ENCODE data around the gene CLK4.
A peak's percentile ranks its signal among the peaks of the same experiment; 100 is the strongest.

CLK4 gene

DNA sequence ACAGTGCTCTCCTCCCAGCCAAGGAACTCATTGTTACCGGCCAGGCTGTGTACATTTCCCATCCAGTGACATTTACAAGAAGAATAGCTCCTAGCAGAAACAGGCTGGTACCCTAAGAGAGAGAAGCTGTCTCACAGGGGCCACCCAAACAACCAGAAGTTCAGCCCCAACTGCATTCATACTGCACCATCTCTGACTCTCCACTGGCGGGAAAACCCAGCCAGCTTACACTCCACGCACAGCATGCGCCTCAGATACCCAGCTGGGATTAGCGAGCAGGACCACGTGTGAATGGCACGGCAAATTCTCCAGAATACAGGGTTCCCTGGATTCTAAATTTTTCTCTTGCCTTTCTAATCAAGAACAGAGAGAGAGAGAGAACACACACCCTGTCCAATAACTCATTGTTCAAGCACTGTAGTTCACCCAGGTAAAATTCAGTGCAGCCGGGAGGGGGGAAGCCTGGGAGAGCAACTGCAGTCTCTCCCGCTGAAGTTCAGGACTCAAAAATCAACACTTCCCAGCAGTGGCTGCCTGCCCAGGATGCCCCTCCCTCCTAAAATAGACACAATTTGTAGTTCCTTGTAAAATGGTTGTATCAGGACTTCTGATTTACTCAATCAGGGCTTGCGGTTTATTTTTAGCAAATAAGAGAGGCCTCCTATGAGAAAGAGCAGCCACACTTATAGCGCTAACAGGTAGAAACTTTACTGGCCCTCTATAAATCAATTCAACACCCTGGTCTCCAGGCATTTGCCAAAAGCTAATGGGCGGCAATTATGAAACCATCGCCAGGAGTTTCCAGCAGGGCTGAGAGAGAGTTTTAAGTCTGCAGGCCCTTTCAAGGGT is 38.9 kb downstream of the CLK4 start:
- no peak for DNase-seq (ENCODE audit: low read depth)

DNA sequence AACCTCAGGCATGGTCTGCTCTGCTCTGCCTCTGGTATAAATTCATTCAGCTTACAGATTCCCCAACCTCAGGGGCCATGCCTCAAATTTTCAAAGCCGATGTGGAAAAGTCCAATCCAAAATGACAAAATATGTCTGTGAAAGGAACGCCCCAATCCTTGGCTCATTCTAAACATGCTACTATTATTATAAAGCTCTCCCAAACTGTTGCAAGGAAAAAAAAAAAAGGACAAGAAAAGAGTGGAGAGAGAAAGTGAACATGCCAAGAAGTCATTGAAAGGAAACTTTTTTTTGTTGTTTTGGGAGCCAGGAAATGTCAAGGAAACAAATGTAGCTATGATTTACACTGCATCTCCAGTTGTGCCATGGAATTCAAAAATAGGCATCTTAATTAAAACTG is 40.5 kb downstream of the CLK4 start:
- DNase-seq (ENCODE audit: low read depth), result no peak

DNA sequence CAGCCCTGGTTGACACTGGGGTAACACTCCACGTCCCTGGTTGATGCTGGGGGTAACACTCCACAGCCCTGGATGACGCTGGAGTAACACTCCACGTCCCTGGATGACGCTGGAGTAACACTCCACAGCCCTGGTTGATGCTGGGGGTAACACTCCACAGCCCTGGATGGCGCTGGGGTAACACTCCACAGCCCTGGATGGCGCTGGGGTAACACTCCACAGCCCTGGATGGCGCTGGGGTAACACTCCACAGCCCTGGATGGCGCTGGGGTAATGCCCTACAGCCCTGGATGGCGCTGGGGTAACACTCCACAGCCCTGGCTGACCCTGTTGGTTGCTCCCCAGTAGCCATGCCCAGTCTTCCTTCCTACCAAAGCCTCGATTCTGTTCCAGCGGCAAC is 41.4 kb downstream of the CLK4 start:
- DNase-seq (ENCODE audit: low read depth), result peak; percentile 18

DNA sequence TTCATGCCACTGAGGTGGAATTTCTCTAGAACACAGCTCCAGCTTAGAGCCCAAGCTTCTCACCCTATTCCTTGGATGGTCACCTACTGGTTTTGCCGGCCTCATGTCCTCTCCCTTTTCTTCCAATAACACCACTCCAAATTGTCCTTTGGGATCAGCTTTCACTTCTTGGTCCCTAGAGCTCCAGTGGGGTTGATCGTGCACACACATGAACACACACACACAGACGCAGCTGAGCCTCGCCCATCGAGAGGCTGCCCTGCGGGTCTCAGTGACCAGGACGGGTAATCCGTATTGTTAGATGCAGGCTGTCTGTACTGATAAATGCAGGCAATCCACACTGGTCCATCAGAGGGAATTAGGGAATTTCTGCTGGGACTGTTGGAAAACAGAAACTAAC is 43.6 kb downstream of the CLK4 start:
- no peak for DNase-seq (ENCODE audit: low read depth)

DNA sequence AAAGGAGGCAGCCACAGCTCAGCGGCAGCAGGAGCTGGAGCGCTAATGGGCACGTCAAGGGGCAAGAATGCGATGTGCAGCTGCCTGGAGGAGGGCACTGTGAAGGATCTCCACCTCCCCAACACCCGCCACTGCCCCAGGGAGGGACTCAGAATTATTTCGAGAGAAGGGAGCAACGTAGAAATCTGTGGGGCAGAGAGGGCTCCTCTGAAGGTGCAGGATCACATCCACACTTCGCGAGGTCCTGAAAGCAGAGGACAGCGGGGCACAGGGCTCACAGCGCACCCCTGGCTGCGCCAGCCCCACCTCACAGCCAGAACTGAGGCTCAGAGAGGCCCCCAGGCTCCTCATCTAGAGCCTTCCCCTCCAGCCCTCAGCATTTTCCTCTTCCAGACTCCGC is 44.6 kb downstream of the CLK4 start:
- DNase-seq (ENCODE audit: low read depth), result no peak

DNA sequence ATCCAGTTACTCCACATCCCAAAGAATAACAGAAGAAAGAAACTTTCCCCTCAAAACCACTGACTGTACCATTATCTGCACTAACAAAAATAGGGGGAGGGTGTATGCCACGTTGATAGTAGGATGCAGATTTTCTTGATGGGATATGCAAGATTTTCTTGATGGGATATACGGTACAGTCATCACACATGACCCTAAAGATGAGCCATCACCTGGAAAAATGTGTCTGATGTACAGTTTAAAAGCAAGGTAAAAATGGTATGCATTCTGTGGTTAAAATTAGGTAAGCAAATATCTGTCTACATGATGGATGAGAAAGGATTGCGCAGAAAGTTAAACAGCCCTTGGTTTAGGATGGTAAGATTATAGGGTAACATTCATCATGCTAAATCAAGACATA is 45.2 kb downstream of the CLK4 start:
- DNase-seq (ENCODE audit: low read depth), result no peak

DNA sequence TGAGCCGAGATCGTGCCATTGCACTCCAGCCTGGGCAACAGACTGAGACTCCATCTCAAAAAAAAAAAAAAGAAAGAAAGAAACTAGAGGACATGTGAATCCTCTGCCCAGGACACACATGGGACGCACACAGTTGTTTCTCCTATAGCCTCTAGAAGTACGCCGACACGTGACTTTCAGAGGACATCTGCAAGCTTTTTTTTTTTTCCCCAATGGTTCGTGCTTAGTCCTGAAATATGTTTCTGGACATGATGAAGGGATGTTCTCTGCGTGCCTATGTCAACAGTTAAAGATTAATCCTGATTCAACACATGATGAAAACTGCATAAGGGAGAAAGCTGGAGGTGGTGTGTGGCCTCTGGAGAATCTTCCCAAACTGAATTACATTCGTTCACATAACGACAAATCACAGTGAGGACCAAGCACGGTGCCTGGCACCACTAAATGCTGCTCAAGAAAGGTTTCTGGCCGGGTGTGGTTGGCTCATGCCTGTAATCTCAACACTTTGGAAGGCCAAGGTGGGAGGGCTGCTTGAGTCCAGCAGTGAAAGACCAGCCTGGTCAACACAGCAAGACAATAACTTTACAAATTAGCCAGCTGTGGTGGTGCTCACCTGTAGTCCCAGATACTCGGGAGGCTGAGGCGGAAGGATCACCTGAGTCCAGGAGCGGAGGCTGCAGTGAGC is 46.4 kb downstream of the CLK4 start:
- no peak for DNase-seq (ENCODE audit: low read depth)

DNA sequence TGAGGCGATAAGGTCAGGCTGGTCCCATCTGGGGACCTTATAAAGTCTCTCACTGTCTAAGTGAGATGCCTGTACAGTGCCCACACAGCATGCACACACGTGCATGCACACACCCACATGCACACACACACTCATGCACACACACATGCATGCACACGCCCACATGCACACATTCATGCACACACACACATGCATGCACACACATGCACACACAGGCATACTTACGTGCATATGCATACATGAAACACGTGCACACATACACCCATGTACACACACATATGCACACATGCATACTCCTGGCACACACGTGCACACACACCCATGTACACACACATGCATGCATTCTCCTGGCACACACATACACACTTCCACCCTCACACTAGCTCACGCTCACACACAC is 48.9 kb downstream of the CLK4 start:
- no peak for DNase-seq (ENCODE audit: low read depth)

DNA sequence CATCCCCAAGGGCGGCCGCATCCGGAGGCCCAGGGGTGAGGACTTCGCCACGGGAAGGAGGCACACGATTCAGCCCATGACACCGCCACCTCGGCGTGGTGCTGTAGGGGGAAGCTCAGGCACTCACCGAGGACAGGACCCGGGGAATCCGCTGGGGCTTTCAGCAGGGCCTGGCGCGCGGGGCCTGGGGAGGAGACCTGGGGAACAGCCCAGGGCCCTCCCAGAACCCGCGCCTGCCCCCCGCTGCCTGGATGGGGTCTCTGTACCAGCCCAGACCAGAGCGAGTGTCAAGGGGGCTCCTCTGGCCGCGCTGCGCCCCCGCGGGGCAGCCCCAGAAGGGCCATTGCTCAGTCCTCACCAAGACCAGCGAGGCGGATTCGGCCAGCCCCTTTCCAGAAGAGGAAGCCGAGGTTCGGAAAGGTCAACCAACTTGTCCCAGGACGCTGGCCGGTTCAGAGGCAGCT is 49.4 kb downstream of the CLK4 start:
- DNase-seq (ENCODE audit: low read depth), result no peak

DNA sequence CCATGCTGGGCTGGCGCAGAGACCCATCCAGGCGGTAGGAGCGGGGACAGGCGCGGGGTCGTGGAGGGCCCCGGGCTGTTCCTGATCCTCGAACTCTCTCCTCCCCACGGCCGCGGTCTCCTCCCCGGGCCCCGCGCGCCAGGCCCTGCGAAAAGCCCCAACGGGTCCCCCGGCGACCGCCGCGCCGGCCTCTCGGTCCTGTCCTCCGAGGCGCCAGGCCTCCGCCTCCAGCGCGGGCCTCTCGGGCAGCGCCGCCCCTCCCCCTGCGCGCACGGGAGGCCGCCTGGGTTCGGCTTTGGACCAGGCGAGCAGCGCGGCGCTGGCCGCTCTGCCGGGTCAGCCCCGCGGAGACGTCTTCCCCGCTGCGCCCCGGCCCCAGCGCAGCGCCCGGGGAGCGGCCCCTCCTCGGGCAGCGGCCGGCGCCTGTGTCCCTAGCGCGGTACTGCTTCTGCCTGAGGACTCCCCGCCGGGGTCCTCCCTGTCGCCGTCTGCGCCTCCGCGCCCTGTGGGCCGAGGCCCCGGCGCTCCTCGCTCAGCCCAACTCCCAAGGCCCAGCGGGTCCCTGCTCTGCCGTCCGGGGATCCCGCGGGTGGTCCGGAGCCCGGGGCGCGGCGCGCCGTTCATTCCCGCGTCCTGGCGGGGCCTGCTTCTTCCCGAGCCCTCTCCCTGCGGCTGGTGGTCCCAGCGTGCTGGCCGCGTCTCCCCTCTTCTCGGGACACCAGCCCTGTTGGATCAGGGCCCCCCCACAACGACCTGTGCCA is 50.1 kb downstream of the CLK4 start:
- no peak for DNase-seq (ENCODE audit: low read depth)

DNA sequence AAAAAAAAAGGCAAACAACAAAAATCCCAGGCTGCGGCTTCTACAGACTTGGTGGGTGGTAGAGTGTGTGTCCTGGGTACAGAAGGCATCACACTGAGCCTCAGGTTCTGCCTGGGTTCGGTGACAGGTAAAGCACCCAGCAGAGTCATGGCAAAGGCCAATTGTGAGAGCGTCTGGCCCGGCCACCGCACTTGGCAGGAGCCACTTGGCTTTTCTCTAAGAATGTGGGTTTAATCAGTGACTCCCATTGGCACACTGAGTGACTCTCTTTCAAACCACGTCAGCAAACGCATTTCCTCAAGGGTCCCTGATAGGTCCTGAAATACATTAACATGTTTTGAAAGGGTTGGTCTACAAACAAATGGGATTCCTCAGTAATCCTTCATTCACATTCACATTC is 53.6 kb downstream of the CLK4 start:
- no peak for DNase-seq (ENCODE audit: low read depth)

DNA sequence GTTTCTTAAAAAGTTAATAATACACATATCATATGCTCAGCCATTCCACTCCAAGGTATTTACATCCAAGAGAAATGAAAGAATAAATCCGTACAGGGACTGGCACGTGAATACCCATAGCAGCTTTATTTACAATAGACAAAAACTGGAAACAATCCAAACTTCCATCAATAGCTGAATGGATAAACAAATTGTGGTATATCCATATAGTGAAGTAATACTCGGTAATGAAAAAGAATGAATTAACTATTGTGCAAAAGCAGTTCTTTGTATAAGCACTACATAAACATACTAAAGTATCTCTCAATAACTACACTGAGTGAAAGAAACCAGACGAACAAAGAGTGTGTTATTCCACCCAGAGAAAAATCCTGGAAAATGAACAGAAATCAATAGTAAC is 54.2 kb downstream of the CLK4 start:
- no peak for DNase-seq (ENCODE audit: low read depth)

DNA sequence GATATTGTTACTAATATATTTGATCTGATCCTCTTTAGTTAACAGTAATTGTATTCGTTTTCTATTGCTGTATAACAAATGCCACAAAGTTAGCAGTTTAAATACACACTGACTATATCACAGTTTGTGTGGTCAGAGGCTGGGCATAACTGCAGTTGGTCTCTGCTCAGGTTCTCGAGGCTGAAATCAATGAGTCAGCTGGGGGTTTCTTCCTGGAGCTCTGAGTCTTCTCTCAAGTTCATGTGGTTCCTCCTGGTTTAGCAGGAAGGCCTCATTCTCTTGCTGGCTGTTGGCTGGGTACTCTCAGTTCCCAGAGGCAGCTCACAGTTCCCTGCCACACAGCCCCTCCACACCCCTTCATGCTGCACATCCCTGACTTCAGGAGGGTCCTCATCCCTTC is 57.4 kb downstream of the CLK4 start:
- no peak for DNase-seq (ENCODE audit: low read depth)

DNA sequence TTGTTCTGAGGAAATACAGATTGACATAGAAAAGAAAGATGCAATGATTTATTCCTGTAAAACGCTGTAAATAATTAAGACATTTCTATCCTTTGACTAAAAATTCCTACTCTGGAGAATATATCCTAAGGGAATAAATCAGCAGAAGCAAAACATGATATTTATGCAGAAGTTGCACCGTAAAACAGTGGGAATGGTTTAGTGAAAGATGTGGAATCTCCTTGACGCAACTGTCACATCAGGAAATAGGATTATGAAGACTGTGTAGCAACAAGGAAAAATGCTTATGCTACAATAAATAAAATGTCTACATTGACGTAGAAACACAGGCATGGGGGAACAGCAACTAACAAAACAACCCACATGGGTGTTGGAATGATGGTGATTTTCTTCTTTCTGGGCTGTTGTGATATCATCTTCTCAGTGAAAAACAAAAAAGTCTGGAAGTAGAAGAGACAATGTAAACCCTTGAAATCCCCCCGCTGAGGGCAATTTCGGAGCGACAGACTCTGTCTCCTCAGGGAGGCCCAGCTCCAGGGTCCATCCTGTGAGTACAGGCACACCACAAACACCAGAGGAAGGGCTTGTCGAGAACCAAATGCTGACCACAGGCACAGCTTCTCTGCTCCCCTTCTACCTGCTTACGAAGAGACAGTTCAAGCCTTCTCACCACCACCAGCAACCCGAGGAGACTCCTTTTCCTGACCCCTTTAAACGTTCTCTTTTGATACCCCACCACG is 61.9 kb downstream of the CLK4 start:
- DNase-seq (ENCODE audit: low read depth), result no peak

DNA sequence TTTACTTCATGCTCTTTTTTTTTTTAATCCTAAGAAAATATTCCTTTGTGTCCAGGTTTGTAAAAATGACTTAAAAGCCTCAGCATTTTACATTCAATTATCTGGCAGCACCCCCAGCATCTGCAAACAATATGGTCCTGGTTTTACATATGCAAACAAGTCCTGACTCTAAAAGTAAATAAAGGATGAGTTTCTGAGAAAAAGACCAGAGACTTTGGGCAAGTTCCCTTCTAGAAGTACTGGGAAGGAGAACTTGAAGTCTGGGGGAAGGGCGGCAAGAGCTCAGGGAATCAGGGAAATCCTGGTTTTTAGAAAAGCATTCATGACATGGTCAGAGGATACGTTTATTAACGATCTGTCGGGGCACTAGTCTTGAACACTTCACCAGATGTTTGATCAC is 62.5 kb downstream of the CLK4 start:
- no peak for DNase-seq (ENCODE audit: low read depth)

DNA sequence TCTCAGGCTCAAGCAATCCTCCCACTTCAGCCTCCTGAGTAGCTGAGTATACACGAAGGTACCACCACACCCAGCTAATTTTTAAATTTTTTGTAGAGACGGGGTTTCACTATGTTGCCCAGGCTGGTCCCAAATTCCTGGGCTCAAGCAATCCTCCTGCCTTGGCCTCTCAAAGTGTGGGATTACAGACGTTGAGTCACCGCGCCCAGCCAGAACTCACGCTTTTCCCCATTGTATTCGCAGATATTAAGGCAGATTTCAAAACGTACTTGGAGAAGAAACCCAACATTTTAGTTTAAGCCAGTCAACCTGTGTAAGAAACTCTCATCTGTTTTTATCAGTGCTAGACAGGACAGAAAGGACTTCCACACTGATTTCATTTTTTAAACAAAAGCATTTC is 63.2 kb downstream of the CLK4 start:
- DNase-seq (ENCODE audit: low read depth), result no peak

DNA sequence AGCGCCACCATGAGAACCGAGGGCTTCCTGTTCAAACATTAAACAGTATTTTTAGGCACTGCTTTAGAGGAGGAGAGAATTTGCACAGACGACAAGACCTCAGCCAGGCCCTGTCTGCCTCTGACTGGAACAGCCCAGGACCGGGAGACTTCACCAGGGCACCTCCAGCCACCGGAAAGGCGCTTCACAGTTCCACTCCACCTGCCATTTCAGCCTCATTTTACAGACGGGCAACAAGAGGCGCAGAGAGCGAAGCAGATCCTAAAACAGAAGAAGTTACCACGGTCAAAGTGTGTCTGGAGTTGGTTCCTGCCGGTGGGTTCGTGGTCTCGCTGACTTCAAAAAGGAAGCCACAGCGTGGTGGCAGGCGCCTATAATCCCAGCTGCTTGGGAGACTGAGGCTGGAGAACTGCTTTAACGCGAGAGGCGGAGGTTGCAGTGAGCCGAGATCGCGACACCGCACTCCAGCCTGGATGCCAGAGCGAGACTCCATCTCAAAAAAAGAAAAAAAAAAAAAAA is 65.0 kb downstream of the CLK4 start:
- no peak for DNase-seq (ENCODE audit: low read depth)

DNA sequence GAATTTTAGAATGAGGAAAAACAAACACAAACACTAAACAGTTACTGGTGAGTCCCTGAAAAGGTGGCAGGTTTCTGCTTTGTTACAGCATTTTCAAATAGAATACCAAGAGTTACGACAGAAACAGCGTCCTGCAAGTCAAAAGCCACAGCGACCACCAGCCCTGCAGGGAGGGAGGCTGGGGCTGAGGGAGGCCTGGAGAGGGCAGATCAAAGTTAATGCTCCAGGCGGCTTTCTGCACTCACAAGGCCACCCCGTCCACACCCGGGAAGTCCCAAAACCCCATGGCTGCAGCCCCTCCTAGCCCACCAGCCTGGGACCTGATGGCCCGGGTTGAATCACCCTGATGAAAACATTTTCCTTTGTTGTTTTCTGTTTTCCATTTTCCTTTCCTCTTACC is 65.9 kb downstream of the CLK4 start:
- DNase-seq (ENCODE audit: low read depth), result no peak

DNA sequence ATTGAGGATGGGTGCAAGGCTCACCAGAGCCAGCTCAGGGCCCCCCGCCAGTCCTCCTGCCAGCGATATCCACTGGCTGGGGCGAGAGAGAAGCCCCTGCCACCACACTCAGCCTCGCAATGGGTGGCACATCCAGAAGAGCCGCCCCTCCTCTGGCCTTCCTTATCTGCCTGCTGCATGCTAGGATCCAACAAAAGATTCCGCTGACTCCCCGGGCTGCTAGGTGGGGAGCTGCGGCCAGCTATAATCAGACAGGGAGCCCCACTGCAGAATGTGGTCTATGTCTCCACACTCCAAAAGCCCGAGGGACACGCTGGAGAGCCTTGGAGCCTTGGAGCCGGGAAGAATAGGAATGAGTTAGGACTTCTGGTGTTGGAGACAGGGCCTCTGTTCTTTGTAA is 69.4 kb downstream of the CLK4 start:
- DNase-seq (ENCODE audit: low read depth), result no peak

DNA sequence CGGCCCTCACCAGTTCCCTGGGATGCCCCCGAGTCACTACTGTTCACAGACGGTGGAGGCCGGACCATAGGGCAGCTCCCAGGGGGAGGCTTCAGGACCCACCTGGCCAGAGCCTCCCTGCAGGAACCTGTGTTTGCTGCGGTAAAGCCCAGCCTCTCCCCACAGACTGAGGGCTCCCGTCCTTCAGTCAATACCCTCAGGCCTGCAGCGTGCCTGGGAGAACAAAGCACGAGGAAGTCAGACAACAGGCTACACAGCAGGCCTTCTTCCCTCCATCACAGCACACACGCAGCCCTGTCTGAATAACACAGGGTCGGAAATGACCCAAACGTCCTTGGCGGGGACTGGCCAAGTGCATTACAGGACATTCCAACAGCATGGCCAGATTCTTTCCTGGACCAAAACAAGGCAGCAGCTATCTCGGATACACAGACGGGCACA is 71.1 kb downstream of the CLK4 start:
- no peak for DNase-seq (ENCODE audit: low read depth)

DNA sequence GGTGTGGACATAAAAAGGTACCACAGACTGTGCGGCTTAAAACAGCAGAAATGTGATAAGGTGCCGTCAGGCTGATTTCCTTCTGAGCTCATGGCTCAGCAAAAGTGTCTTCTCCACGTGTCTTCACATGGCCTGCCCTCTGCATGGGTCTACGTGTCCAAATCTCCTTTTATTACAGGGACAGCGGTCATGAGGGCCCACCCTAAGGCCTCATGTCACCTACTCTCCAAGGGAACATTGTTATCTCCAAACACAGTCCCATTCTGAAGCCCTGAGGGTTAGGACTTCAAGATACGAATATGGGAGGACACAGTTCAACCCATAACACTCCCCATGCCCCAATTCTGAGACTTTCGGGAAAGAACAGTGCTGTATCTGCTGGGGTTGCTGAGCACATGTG is 71.8 kb downstream of the CLK4 start:
- DNase-seq (ENCODE audit: low read depth), result no peak

DNA sequence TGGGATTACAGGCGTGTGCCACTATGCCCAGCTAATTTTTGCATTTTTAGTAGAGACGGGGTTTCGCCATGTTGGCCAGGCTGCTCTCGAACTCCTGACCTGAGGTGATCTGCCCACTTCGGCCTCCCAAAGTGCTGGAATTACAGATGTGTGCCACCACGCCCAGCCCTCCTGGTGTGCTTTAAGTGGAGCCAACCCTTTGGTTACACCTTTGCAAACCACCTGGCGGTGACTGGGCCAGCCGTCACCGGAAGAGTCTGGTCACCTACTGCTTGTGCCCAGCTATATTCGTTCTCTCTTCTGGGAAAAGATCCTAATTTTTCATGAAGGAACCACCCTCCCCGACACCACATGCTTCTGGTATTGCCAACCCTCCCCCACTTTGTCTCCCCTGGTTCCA is 72.5 kb downstream of the CLK4 start:
- DNase-seq (ENCODE audit: low read depth), result no peak
